ENCODE data around the gene ERCC6L. TPM values are rescaled to one million over a fixed set of nuclear protein-coding genes. Genes with fewer than 3 reads are reported as not detected.

The ERCC6L gene
- total RNA-seq, 1 experiment from 2014 or later, result 10.0 TPM

- no peak overlapping the region for H3K4me2 ChIP-seq
- H3K79me2 ChIP-seq (ENCODE audit: low read depth), result no peaks in the 10 kb centered on the region
- POLR2A ChIA-PET (ENCODE audit: unreplicated experiment), result no interaction called here
- TF ChIP-seq EZH2 (IDR thresholded peaks at IDR 0.05; ENCODE audit: low read depth) (no peak), CTCF (conservative IDR thresholded peaks at IDR 0.05) (no peak)
- H3K27me3 ChIP-seq (ENCODE audit: insufficient read depth, low read depth), result no peaks in the 10 kb centered on the region
- H3K4me1 ChIP-seq (replicated peaks; ENCODE audit: insufficient read depth), result no peaks in the 10 kb centered on the region
- H3K9me3 ChIP-seq (ENCODE audit: insufficient read depth, low read depth), result no peaks in the 10 kb centered on the region
- no peak for DNase-seq
- H3K27ac ChIP-seq, result no peak overlapping the region
- no peak overlapping the region for H2AFZ ChIP-seq
- no TSS peak for BruUV-seq (replicated peaks)
- peaks cover 8% of the 10 kb centered on the region; the same call in 1 of the 2 replicates for H3K36me3 ChIP-seq (ENCODE audit: low read depth)
- CTCF ChIA-PET, result no interaction called here
- H3F3A ChIP-seq (ENCODE audit: insufficient read depth, low read depth), result no peaks in the 10 kb centered on the region
- H4K20me1 ChIP-seq (ENCODE audit: insufficient read depth), result no peaks in the 10 kb centered on the region
- H3K4me3 ChIP-seq, result no peak overlapping the region
- intact Hi-C loops (cut with micrococcal nuclease; ENCODE audit: unreplicated experiment), result no loop called here
- no peaks in the 10 kb centered on the region for H3K9me2 ChIP-seq (ENCODE audit: insufficient read depth)
Measured at GRCh38 chrX:72205706-72206105, 33.1 kb downstream of the ERCC6L start.

- no peak overlapping the region for H2AFZ ChIP-seq
Measured at GRCh38 chrX:72203421-72203820, 35.4 kb downstream of the ERCC6L start.

GRCh38 chrX:72202792-72203401 lies 35.9 kb downstream of the ERCC6L start:
- Histone ChIP-seq H3K36me3 (ENCODE audit: low read depth) (peaks cover 8% of the 10 kb centered on the region; the same call in 1 of the 2 replicates), H3K4me3 (no peak overlapping the region), H3K4me1 (replicated peaks; ENCODE audit: insufficient read depth) (no peaks in the 10 kb centered on the region), H3K9me3 (ENCODE audit: insufficient read depth, low read depth) (no peaks in the 10 kb centered on the region), H3K79me2 (ENCODE audit: low read depth) (no peaks in the 10 kb centered on the region), H3K9me2 (ENCODE audit: insufficient read depth) (no peaks in the 10 kb centered on the region), H3F3A (ENCODE audit: insufficient read depth, low read depth) (no peaks in the 10 kb centered on the region), H4K20me1 (ENCODE audit: insufficient read depth) (no peaks in the 10 kb centered on the region), H3K27ac (no peak overlapping the region), H3K4me2 (no peak overlapping the region), H3K27me3 (ENCODE audit: insufficient read depth, low read depth) (no peaks in the 10 kb centered on the region), H2AFZ (no peak overlapping the region)
- DNase-seq, result no peak
- ChIA-PET CTCF (no interaction called here), POLR2A (ENCODE audit: unreplicated experiment) (no interaction called here)
- TF ChIP-seq CTCF (conservative IDR thresholded peaks at IDR 0.05), result no peak
- no peak for TF ChIP-seq EZH2 (IDR thresholded peaks at IDR 0.05; ENCODE audit: low read depth)
- intact Hi-C loops (cut with micrococcal nuclease; ENCODE audit: unreplicated experiment), result no loop called here
- BruUV-seq (replicated peaks), result no TSS peak

More at GRCh38 chrX:72203421-72203820, 35.4 kb downstream of the ERCC6L start:
- Histone ChIP-seq H3K9me2 (ENCODE audit: insufficient read depth) (no peaks in the 10 kb centered on the region), H3K27me3 (ENCODE audit: insufficient read depth, low read depth) (no peaks in the 10 kb centered on the region), H3K4me3 (no peak overlapping the region), H3K79me2 (ENCODE audit: low read depth) (no peaks in the 10 kb centered on the region), H3K36me3 (ENCODE audit: low read depth) (peaks cover 8% of the 10 kb centered on the region; the same call in 1 of the 2 replicates), H3K4me2 (no peak overlapping the region), H3K27ac (no peak overlapping the region), H4K20me1 (ENCODE audit: insufficient read depth) (no peaks in the 10 kb centered on the region), H3F3A (ENCODE audit: insufficient read depth, low read depth) (no peaks in the 10 kb centered on the region), H3K9me3 (ENCODE audit: insufficient read depth, low read depth) (no peaks in the 10 kb centered on the region), H3K4me1 (replicated peaks; ENCODE audit: insufficient read depth) (no peaks in the 10 kb centered on the region)
- intact Hi-C loops (cut with micrococcal nuclease; ENCODE audit: unreplicated experiment), result no loop called here
- ChIA-PET CTCF (no interaction called here), POLR2A (ENCODE audit: unreplicated experiment) (no interaction called here)
- no TSS peak for BruUV-seq (replicated peaks)
- DNase-seq, result no peak
- TF ChIP-seq CTCF (conservative IDR thresholded peaks at IDR 0.05), result no peak
- TF ChIP-seq EZH2 (IDR thresholded peaks at IDR 0.05; ENCODE audit: low read depth), result no peak
